NCI-H2107 treated with DMSO at 0.1 percent for 48 hours (cell line): Measurements from ENCODE around the gene PDE6C.
A peak's percentile ranks its signal among the peaks of the same experiment; 100 is the strongest.
"Not testable (repeated sequence)": the region's sequence is repeated elsewhere in the genome, so short reads cannot be mapped to it uniquely, and the experiment has no call there.

Experiments
- DNase-seq: peaks from one replicate; lab custom pipeline; 2025; ENCODE audit not compliant: unreplicated experiment; lab: John Stamatoyannopoulos, UW

The PDE6C gene

GRCh38 chr10:93629647-93630305, 17.4 kb downstream of the PDE6C start:
- DNase-seq = no peak

- DNase-seq = no peak
These were observed 18.6 kb downstream of the PDE6C start for GRCh38 chr10:93630625-93631557.

- DNase-seq = no peak
These were observed 27.5 kb downstream of the PDE6C start for GRCh38 chr10:93639791-93640190.

GRCh38 chr10:93652857-93653256, 40.5 kb downstream of the PDE6C start:
- no peak for DNase-seq

- no peak for DNase-seq
These were observed 41.9 kb downstream of the PDE6C start for GRCh38 chr10:93654201-93654600.

GRCh38 chr10:93656155-93656554, 43.8 kb downstream of the PDE6C start:
- no peak for DNase-seq

GRCh38 chr10:93657757-93658156, 45.4 kb downstream of the PDE6C start:
- no peak for DNase-seq

- DNase-seq = no peak
These were observed 53.7 kb downstream of the PDE6C start for GRCh38 chr10:93666030-93666429.

GRCh38 chr10:93667795-93668194, 55.5 kb downstream of the PDE6C start:
- DNase-seq = no peak

GRCh38 chr10:93670372-93670771, 58.0 kb downstream of the PDE6C start:
- no peak for DNase-seq

GRCh38 chr10:93671042-93671441, 58.7 kb downstream of the PDE6C start:
- no peak for DNase-seq

- no peak for DNase-seq
These were observed 59.8 kb downstream of the PDE6C start for GRCh38 chr10:93672022-93672678.

- no peak for DNase-seq
These were observed 60.6 kb downstream of the PDE6C start for GRCh38 chr10:93672890-93673289.

- no peak for DNase-seq
These were observed 61.5 kb downstream of the PDE6C start for GRCh38 chr10:93673791-93674190.

GRCh38 chr10:93678386-93678785, 66.0 kb downstream of the PDE6C start:
- no peak for DNase-seq

- no peak for DNase-seq
These were observed 66.7 kb downstream of the PDE6C start for GRCh38 chr10:93678805-93679587.

GRCh38 chr10:93680412-93681047, 68.2 kb downstream of the PDE6C start:
- DNase-seq = peak; percentile 25

- no peak for DNase-seq
These were observed 75.4 kb downstream of the PDE6C start for GRCh38 chr10:93687737-93688136.

GRCh38 chr10:93695740-93696139, 83.4 kb downstream of the PDE6C start:
- no peak for DNase-seq

GRCh38 chr10:93696582-93696981, 84.2 kb downstream of the PDE6C start:
- not testable (repeated sequence) for DNase-seq
